ENCODE results near the gene KCNJ14.

Gene KCNJ14

DNA sequence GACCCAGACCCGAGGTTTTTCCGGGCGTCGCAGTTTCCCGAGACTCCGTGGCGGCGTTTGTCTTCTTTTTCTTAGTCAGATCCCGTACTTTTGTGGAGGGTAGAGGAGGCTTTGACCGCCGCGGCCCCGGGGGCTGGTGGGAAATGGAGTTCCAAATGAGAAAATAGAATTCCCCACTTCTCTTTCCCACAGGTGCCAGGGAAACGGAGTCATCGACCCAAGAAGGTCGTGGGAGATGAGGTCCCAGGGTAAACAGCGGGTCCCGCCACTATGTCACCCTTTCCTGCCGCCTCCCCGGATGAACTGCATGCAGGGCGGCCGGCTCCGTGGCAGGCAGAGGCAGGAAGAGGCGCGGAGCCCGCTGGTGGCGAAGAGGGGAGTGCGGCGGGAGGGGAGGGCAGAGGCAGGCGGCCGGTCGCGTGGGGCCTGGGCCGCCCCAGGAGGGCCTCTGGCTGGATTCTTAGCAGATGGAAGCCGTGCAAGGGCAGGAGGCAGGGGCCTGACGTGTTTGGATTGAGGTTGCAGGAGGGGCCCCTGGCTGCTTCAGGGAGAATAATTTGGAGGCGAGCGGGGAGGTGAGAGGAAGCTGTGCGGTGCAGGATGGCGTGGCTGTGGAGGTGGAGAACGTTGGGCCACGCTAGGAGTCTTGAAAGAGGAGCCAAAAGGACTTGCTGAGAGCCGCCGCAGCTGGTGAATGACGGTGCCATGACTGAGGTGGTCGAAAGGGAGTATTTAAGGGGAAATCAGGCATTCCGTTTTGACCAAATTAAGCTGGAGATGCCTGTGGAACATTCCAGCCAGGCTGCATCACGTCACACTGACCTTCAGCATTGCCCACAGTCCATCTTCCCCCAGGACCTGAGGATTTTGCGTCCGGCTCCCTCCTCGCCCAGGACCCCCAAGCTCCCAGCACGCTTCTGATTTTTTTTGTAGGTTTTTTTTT is 25.5 kb downstream of the KCNJ14 start:
- TF ChIP-seq ZNF8 (CRISPR knock-in tag; IDR thresholded peaks at IDR 0.05) (no peak), ZC3H10 (CRISPR knock-in tag; IDR thresholded peaks at IDR 0.05) (no peak), TCF4 (CRISPR knock-in tag; IDR thresholded peaks at IDR 0.05; ENCODE audit: borderline replicate concordance) (no peak), GLIS3 (CRISPR knock-in tag; IDR thresholded peaks at IDR 0.05) (no peak), RARB (CRISPR knock-in tag; IDR thresholded peaks at IDR 0.05) (no peak), OSR1 (CRISPR knock-in tag; IDR thresholded peaks at IDR 0.05) (no peak), PPARA (CRISPR knock-in tag; IDR thresholded peaks at IDR 0.05; ENCODE audit: borderline replicate concordance) (no peak), CSRNP3 (CRISPR knock-in tag; IDR thresholded peaks at IDR 0.05) (no peak), BACH2 (CRISPR knock-in tag; IDR thresholded peaks at IDR 0.05; ENCODE audit: borderline replicate concordance) (no peak), TOX (CRISPR knock-in tag; IDR thresholded peaks at IDR 0.05; ENCODE audit: borderline replicate concordance) (no peak), CSDC2 (CRISPR knock-in tag; IDR thresholded peaks at IDR 0.05) (no peak), ISL1 (CRISPR knock-in tag; IDR thresholded peaks at IDR 0.05) (no peak), ARNTL (CRISPR knock-in tag; IDR thresholded peaks at IDR 0.05; ENCODE audit: borderline replicate concordance, low read depth) (no peak)
- TF ChIP-seq, protein P1, sequence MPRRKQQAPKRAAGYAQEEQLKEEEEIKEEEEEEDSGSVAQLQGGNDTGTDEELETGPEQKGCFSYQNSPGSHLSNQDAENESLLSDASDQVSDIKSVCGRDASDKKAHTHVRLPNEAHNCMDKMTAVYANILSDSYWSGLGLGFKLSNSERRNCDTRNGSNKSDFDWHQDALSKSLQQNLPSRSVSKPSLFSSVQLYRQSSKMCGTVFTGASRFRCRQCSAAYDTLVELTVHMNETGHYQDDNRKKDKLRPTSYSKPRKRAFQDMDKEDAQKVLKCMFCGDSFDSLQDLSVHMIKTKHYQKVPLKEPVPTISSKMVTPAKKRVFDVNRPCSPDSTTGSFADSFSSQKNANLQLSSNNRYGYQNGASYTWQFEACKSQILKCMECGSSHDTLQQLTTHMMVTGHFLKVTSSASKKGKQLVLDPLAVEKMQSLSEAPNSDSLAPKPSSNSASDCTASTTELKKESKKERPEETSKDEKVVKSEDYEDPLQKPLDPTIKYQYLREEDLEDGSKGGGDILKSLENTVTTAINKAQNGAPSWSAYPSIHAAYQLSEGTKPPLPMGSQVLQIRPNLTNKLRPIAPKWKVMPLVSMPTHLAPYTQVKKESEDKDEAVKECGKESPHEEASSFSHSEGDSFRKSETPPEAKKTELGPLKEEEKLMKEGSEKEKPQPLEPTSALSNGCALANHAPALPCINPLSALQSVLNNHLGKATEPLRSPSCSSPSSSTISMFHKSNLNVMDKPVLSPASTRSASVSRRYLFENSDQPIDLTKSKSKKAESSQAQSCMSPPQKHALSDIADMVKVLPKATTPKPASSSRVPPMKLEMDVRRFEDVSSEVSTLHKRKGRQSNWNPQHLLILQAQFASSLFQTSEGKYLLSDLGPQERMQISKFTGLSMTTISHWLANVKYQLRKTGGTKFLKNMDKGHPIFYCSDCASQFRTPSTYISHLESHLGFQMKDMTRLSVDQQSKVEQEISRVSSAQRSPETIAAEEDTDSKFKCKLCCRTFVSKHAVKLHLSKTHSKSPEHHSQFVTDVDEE (CRISPR knock-in tag; IDR thresholded peaks at IDR 0.05): no peak
- peak; percentile 4; the same call in 2 of the 3 replicates for ATAC-seq

DNA sequence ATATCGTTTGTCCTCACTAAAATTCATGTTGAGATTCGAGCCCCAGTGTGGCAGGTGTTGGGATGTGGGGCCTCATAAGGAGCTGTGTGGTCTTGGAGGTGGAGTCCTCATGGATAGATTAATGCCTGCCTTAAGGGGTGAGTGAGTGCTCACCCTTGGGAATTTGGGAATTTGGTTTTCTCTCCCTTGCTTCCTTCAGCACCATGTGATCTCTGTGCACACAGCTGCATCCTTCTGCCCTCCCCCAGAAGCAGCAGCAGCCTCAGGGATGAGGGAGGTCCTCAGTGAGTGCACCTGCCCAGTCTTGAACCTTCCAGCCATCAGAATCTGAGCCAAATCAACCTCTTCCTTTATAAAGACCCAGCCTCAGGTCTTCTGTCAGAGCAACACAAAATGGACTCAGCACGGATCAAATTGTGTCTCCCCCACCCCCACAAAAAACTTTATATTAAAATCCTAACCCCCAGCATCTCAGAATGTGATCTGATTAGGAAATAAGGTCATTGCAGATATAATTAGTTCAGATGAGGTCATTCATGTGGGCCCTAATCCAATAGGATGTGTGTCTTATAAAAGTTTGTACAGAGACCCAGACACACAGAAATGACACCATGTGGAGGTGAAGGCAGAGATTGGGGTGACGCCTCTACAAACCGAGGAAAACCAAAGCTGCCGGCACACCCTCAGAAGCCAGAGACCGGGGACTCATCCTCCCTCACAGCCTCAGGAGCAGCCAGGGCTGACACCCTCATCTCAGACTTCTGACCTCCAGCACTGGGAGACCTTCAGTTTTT is 26.7 kb downstream of the KCNJ14 start:
- peak; percentile 28 for ATAC-seq
- TF ChIP-seq PATZ1 (CRISPR knock-in tag; IDR thresholded peaks at IDR 0.05; ENCODE audit: borderline replicate concordance): 0 out of 2 replicates have a peak, but pooled peaks have one; percentile 32
- TF ChIP-seq ZNF8 (CRISPR knock-in tag; IDR thresholded peaks at IDR 0.05): no peak
- TF ChIP-seq ZC3H10 (CRISPR knock-in tag; IDR thresholded peaks at IDR 0.05): no peak
- no peak for TF ChIP-seq ISL1 (CRISPR knock-in tag; IDR thresholded peaks at IDR 0.05)
- TF ChIP-seq CREB5 (CRISPR knock-in tag; IDR thresholded peaks at IDR 0.05; ENCODE audit: low read depth): peak; percentile 47

DNA sequence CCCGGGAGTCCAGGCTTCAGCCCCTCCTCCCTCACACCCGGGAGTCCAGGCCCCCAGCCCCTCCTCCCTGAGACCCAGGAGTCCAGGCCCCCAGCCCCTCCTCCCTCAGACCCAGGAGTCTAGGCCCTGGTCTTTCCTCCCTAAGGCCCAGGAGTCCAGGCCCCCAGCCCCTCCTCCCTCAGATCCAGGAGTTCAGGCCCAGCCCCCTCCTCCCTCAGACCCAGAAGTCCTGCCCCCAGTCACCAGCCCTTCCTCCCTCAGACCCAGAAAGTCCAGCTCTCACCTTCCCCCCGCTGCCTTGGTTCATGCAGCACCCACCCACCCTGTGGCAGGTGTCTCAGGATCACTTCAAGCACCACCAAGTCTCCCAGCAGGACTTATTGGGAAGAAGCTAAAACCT is 27.9 kb downstream of the KCNJ14 start:
- ATAC-seq: no peak
- TF ChIP-seq ZFP3 (CRISPR knock-in tag; IDR thresholded peaks at IDR 0.05): no peak
- no peak for TF ChIP-seq SNAI2 (CRISPR knock-in tag; IDR thresholded peaks at IDR 0.05)
- TF ChIP-seq ZC3H10 (CRISPR knock-in tag; IDR thresholded peaks at IDR 0.05): no peak
- no peak for TF ChIP-seq ZNF565 (CRISPR knock-in tag; conservative IDR thresholded peaks at IDR 0.05; ENCODE audit: low read depth)
- TF ChIP-seq RARB (CRISPR knock-in tag; IDR thresholded peaks at IDR 0.05): no peak
- no peak for TF ChIP-seq CSDC2 (CRISPR knock-in tag; IDR thresholded peaks at IDR 0.05)
- TF ChIP-seq ESRRG (CRISPR knock-in tag; IDR thresholded peaks at IDR 0.05): no peak
- no peak for TF ChIP-seq CREB5 (CRISPR knock-in tag; IDR thresholded peaks at IDR 0.05; ENCODE audit: low read depth)
